HepG2 (cell line): ENCODE data around the gene PTPN20. TPM values are rescaled to one million over a fixed set of nuclear protein-coding genes. Genes with fewer than 3 reads are reported as not detected.

Experiments
- ATAC-seq: fragments of 200-7000 bp; cut with Tn5 transposase; 3 replicates; pipeline ENCODE4 v1.9.1; 2020; ENCODE audit warnings: mild to moderate bottlenecking, moderate library complexity
- BruUV-seq: library from RNA; stranded (reverse); fragments of 400-500 nt; replicated peaks from 2 replicates; lab custom pipeline; 2021; lab: Mats Ljungman, UMichigan
- CTCF ChIA-PET: fragments of 300-600 bp; formaldehyde crosslinking; extraction: SDS; loops from one replicate; lab custom pipeline; 2021; ENCODE audit warnings: low total read pairs, inconsistent platforms, low intra/inter-chr PET ratio; lab: Yijun Ruan, JAX
- POLR2A ChIA-PET: fragments of 350-600 bp; sonication (Branson Sonifier 250); formaldehyde crosslinking; loops from one replicate; lab custom pipeline; 2020; ENCODE audit warnings: antibody characterized with exemption, inconsistent platforms; lab: Yijun Ruan, JAX
- DNase-seq: peaks from one replicate; pipeline ENCODE4 v3.0.0-alpha.2; 2015; ENCODE audit warnings: low spot score
- FAIRE-seq: peaks from 3 replicates; lab custom pipeline; 2011; peaks lifted over from hg19 to GRCh38; lab: Jason Lieb, UNC
- H2AFZ ChIP-seq: one replicate; pipeline ENCODE4 v1.6.1; 2011; ENCODE audit warnings: low read length, inconsistent platforms
- H3K27ac ChIP-seq: fragments of 300-600 bp; 3 replicates; pipeline ENCODE4 v1.8.0; 2011; ENCODE audit warnings: mixed run types, mild to moderate bottlenecking, mixed read lengths, low read length, inconsistent platforms; ENCODE audit not compliant: insufficient read depth; ENCODE audit errors: extremely low read length
- H3K27me3 ChIP-seq, 2 experiments: fragments of 200-600 bp in 1 of 2; 2 replicates in 1 of 2; 3 replicates in 1 of 2; pipeline versions ENCODE4 v1.6.0 to v1.8.0; 2011; ENCODE audit warnings: low read length in 2 of 2, mild to moderate bottlenecking in 2 of 2, moderate library complexity in 2 of 2, inconsistent platforms in 1 of 2; ENCODE audit not compliant: insufficient read depth in 2 of 2, control insufficient read depth in 1 of 2
- H3K36me3 ChIP-seq, 2 experiments: fragments of 200-600 bp in 1 of 2; replicated peaks in 1 of 2; 2 replicates in 1 of 2; 3 replicates in 1 of 2; pipeline versions ENCODE4 v1.5.1 to v1.8.0; 2011; ENCODE audit warnings: low read length in 2 of 2, inconsistent platforms in 1 of 2; ENCODE audit not compliant: insufficient read depth in 2 of 2, control insufficient read depth in 1 of 2
- H3K4me1 ChIP-seq: 2 replicates; pipeline ENCODE4 v1.5.1; 2012; ENCODE audit warnings: low read length, inconsistent platforms; ENCODE audit not compliant: insufficient read depth
- H3K4me2 ChIP-seq: 2 replicates; pipeline ENCODE4 v1.6.0; 2011; ENCODE audit warnings: low read depth, low read length, inconsistent platforms
- H3K4me3 ChIP-seq, 3 experiments: fragments of 200-600 bp in 1 of 3; sonication (generic), shearing (Covaris generic) in 1 of 3; replicated peaks in 1 of 3; 2 replicates each; pipeline ENCODE4 v1.5.1; 2011 to 2016; ENCODE audit warnings: low read length in 3 of 3, inconsistent platforms in 2 of 3, low read depth in 2 of 3, mild to moderate bottlenecking in 2 of 3, control low read depth in 1 of 3, mixed read lengths in 1 of 3; ENCODE audit not compliant: insufficient read depth in 1 of 3
- H3K79me2 ChIP-seq: one replicate; pipeline ENCODE4 v1.6.1; 2011; ENCODE audit warnings: low read length, inconsistent platforms; ENCODE audit not compliant: insufficient read depth
- H3K9ac ChIP-seq: 2 replicates; pipeline ENCODE4 v1.6.0; 2011; ENCODE audit warnings: mild to moderate bottlenecking, low read depth, low read length, inconsistent platforms; ENCODE audit not compliant: insufficient read depth
- H3K9me3 ChIP-seq: 2 replicates; pipeline ENCODE4 v1.5.1; 2012; ENCODE audit warnings: mild to moderate bottlenecking, low read length
- H4K20me1 ChIP-seq: 2 replicates; pipeline ENCODE4 v1.6.0; 2011; ENCODE audit warnings: inconsistent platforms, mild to moderate bottlenecking, low read length, moderate library complexity; ENCODE audit not compliant: insufficient read depth
- ZBTB49 ChIP-seq: sonication (generic); formaldehyde crosslinking; IDR thresholded peaks from 2 replicates; pipeline ENCODE4 v1.4.0; 2020; ENCODE audit warnings: missing genetic modification reagents, borderline replicate concordance
- ZFP82 ChIP-seq: sonication (generic); formaldehyde crosslinking; IDR thresholded peaks from 2 replicates; pipeline ENCODE4 v1.5.1; 2020; ENCODE audit warnings: mild to moderate bottlenecking, missing genetic modification reagents, borderline replicate concordance
- ZNF768 ChIP-seq: sonication (generic); formaldehyde crosslinking; IDR thresholded peaks from 2 replicates; pipeline ENCODE4 v1.4.0; 2020; ENCODE audit warnings: missing genetic modification reagents
- WGBS: methylation state at CpG from one replicate; pipeline ENCODE4 v1.1.6; 2017; ENCODE audit warnings: low lambda C conversion rate; 5-methylcytosine and 5-hydroxymethylcytosine counted together
- in situ Hi-C: cut with HindIII; loops from 2 replicates; pipeline ENCODE4 v1.10.0; 2017; ENCODE audit warnings: low pct_unique_long_range_greater_than_20kb; ENCODE audit not compliant: extremely low pct_ligation_motif_present
- intact Hi-C: fragments of 100-400 bp; cut with micrococcal nuclease; formaldehyde crosslinking; loops from one replicate; pipeline ENCODE4 v1.10.0; 2022; ENCODE audit not compliant: unreplicated experiment
- polyA plus RNA-seq, 8 experiments: library from polyadenylated mRNA; depleted of rRNA in 3 of 8; stranded (reverse) in 7 of 8; unstranded in 1 of 8; fragments of >200 nt; fragmentation: Illumina TruSeq in 4 of 8; extraction: Trizol in 4 of 8; gene quantifications; 2 replicates each; pipeline versions ENCODE4 v1.2.1 to v1.2.3, GENCODE V29; 2011 to 2016; ENCODE audit warnings: low read depth in 4 of 8, missing spikeins in 1 of 8, mixed read lengths in 1 of 8; ENCODE audit not compliant: insufficient read depth in 1 of 8
- total RNA-seq, 5 experiments: library from RNA; depleted of rRNA; stranded (reverse); fragments of >200 nt; fragmentation: Illumina TruSeq; extraction: Trizol; gene quantifications; 2 replicates each; pipeline ENCODE4 v1.2.3, GENCODE V29; 2016; ENCODE audit warnings: low read depth in 1 of 5
- TF ChIP-seq, protein P1 (sequence below): sonication (generic); formaldehyde crosslinking; IDR thresholded peaks from 2 replicates; pipeline ENCODE4 v1.5.0; 2020; ENCODE audit warnings: missing genetic modification reagents

Gene PTPN20
- total and polyA plus RNA-seq, 2 of the 13 experiments (the other 11 are each of a cell fraction or from before 2014, with no cell fraction given): not detected

DNA sequence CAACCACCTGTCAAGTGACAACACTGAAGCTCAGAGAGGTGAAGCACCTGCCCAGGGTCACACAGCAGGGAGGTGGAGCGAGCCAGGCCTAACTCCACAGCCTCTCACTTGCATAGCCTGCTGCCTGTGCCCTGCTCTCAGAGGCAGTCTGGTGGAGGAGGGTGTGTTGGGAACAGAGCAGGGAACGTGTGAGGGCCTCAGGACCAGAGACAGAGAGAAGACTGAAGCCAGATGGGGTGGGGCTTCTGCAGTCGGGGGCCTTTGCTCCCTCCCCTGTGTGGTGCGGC is 114.0 kb downstream of the PTPN20 start:
- TF ChIP-seq, protein P1, sequence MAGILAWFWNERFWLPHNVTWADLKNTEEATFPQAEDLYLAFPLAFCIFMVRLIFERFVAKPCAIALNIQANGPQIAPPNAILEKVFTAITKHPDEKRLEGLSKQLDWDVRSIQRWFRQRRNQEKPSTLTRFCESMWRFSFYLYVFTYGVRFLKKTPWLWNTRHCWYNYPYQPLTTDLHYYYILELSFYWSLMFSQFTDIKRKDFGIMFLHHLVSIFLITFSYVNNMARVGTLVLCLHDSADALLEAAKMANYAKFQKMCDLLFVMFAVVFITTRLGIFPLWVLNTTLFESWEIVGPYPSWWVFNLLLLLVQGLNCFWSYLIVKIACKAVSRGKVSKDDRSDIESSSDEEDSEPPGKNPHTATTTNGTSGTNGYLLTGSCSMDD: no peak
- peak; percentile 95 for TF ChIP-seq ZNF768 (CRISPR knock-in tag)
- Histone ChIP-seq H3K27me3 (peaks cover 4 to 32% of the 10 kb centered on the region in 2 experiments), H3K36me3 (no peaks in the 10 kb centered on the region), H4K20me1 (no peaks in the 10 kb centered on the region), H3K27ac (no peak overlapping the region), H3K4me2 (no peak overlapping the region), H3K9ac (no peak overlapping the region), H3K9me3 (no peaks in the 10 kb centered on the region), H3K4me3 (no peak overlapping the region), H3K4me1 (peaks cover 14% of the 10 kb centered on the region), H2AFZ (no peak overlapping the region), H3K79me2 (no peaks in the 10 kb centered on the region)
- ChIA-PET CTCF (interaction anchor here (1.0 to 3.0 kb wide), 3 partner anchors 284 to 315 kb away, joined by 3 to 18 read pairs (median 4); no protein-coding TSS in a partner anchor), POLR2A (no interaction called here)
- no peak for ATAC-seq
- no TSS peak for BruUV-seq
- no peak for FAIRE-seq
- intact Hi-C loops (no loop called here), in situ Hi-C loops (loop anchor here (10.0 kb wide), 1 partner anchor 280 kb away; the partner anchor contains the start of gene GDF10)
- DNase-seq: no peak
- 39% methylated on average over 3 of the region's 4 CpGs for WGBS

DNA sequence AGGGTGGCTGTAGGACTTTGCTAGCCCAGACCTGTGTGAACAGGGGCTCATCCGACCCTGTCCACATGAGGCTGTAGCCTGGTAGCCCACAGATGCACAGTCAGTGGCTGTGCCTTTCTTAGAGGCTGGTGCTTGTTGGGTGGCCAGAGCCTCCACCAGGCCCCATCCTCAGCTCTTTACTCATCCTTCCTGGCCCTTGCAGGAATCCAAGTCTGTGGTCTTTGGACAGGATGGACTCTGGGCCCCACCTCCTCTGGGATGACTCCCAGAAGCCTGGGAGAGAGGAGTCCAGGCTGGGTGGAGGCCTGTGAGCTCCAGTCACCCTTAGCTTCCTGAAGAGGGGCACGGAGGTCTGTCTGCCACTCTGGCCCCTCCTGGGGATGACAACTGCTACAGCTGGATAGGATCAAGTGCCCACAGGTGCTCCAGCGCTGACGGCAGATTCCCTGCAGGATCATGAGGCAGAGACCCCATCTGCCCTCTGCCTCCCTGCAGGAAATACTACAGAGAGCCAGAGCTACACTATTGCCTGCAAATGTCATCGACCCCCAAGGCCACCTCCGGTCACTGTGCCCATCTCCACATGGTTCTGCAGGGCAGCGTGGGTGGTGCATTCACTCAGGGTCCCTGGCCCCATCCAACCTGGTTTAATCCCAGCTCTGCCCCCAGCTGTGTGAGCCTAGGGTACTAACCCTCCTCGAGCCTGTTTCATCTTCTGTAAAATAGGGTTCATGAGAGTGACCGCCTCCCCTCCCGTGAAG is 114.5 kb downstream of the PTPN20 start:
- CTCF ChIA-PET: interaction anchor here (1.3 to 3.0 kb wide), 2 partner anchors 287 to 315 kb away, joined by 4 to 18 read pairs; no protein-coding TSS in a partner anchor
- ATAC-seq: no peak
- WGBS: 7% methylated on average over 3 of the region's 10 CpGs

More for the DNA sequence above, 114.5 kb downstream of the PTPN20 start:
- no peak overlapping the region for H2AFZ ChIP-seq
- H3K9me3 ChIP-seq: no peaks in the 10 kb centered on the region
- H3K27ac ChIP-seq: no peak overlapping the region
- H3K36me3 ChIP-seq: no peaks in the 10 kb centered on the region
- TF ChIP-seq ZBTB49 (CRISPR knock-in tag): no peak
- no peak for TF ChIP-seq ZFP82
- FAIRE-seq (no peak), DNase-seq (no peak)
- POLR2A ChIA-PET: no interaction called here
- peaks cover 4 to 31% of the 10 kb centered on the region in 2 experiments for H3K27me3 ChIP-seq
- H3K4me1 ChIP-seq: peaks cover 14% of the 10 kb centered on the region
- in situ Hi-C loops: loop anchor here (10.0 kb wide), 1 partner anchor 279 kb away; the partner anchor contains the start of gene GDF10
- no TSS peak for BruUV-seq
- H3K9ac ChIP-seq: no peak overlapping the region
- no peak overlapping the region for H3K4me3 ChIP-seq
- no peaks in the 10 kb centered on the region for H4K20me1 ChIP-seq
- no peak overlapping the region for H3K4me2 ChIP-seq
- intact Hi-C loops: loop anchor here (1.0 kb wide), 1 partner anchor 18 kb away; no protein-coding TSS in a partner anchor
- H3K79me2 ChIP-seq: no peaks in the 10 kb centered on the region
